Activated T-cell treated with anti-CD3 and anti-CD28 coated beads, Interleukin-2, amount 50 U/mL, for 72 hours (primary cell): ENCODE results near the gene GPR17. TPM values are rescaled to one million over a fixed set of nuclear protein-coding genes. Genes with fewer than 3 reads are reported as not detected.

Experiments used
- ATAC-seq, 2 donors: fragments of 150-1000 bp; cut with Tn5 transposase; replicated peaks in 1 of 2; 2 replicates each; pipeline ENCODE4 v1.10.0; 2021; ENCODE audit warnings: moderate library complexity in 2 of 2, mild to moderate bottlenecking in 1 of 2
- DNase-seq, 2 donors: peaks; one replicate each; pipeline ENCODE4 v3.0.0; 2021 to 2022; ENCODE audit warnings: mixed read lengths in 1 of 2
- H3K27ac Mint-ChIP-seq: one replicate; pipeline ENCODE4 v1.8.0; 2022; ENCODE audit warnings: mild to moderate bottlenecking, moderate library complexity, mixed read lengths
- H3K27me3 Mint-ChIP-seq: one replicate; pipeline ENCODE4 v1.8.0; 2022; ENCODE audit warnings: low read depth, mixed read lengths
- H3K36me3 Mint-ChIP-seq, 2 donors: one replicate each; pipeline ENCODE4 v1.8.0; 2022; ENCODE audit warnings: mixed read lengths in 2 of 2, mild to moderate bottlenecking in 1 of 2; ENCODE audit not compliant: insufficient read depth in 2 of 2
- H3K4me1 Mint-ChIP-seq: one replicate; pipeline ENCODE4 v1.8.0; 2022; ENCODE audit warnings: low read depth, mixed read lengths
- H3K4me3 Mint-ChIP-seq, 2 donors: one replicate each; pipeline ENCODE4 v1.8.0; 2022; ENCODE audit warnings: mild to moderate bottlenecking in 2 of 2, mixed read lengths in 2 of 2, moderate library complexity in 2 of 2
- H3K9me3 Mint-ChIP-seq, 2 donors: one replicate each; pipeline ENCODE4 v1.8.0; 2022; ENCODE audit warnings: mixed read lengths in 2 of 2
- total RNA-seq, 2 donors: library from RNA; stranded (reverse); gene quantifications; one replicate each; pipeline ENCODE4 v1.2.3, GENCODE V29; 2022

Gene GPR17
- total RNA-seq, 2 donors from 2014 or later = not detected

DNA sequence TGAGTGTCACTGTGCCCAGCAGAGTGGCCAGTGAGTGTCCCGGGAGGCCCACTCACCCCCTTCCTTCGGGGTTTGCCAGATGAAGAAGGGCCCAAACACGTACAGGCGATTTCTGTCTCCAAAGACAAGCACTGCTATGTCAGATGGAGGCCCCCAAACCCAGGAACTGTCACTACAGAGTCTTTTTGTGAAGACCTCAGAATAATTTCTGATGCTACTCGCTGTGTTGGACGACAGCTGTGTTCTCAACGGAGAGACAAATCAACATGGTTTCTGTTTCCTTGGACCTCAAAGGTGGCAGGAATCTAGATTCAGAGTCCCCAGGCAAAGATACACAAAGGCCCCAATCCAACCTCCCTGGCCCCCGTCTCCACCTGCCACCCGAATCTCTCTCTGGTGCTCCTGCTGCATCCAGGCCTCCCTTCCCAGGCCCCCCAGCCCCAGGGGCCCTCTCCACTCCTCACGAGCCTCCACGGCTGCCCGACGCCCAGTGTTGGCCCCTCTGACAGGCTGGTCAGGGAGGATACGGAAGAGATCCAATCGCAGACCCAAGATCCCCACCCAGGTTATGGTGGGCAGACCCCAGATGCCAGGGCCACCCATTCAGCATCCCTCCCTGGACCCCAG lies 2.4 kb upstream of the GPR17 start:
- Mint-ChIP-seq H3K9me3 (no peaks in the 10 kb centered on the region), H3K36me3 (no peaks in the 10 kb centered on the region), H3K4me1 (peaks cover 28% of the 10 kb centered on the region), H3K4me3 (no peak overlapping the region), H3K27me3 (no peaks in the 10 kb centered on the region), H3K27ac (no peak overlapping the region)
- ATAC-seq = no peak
- DNase-seq = no peak

DNA sequence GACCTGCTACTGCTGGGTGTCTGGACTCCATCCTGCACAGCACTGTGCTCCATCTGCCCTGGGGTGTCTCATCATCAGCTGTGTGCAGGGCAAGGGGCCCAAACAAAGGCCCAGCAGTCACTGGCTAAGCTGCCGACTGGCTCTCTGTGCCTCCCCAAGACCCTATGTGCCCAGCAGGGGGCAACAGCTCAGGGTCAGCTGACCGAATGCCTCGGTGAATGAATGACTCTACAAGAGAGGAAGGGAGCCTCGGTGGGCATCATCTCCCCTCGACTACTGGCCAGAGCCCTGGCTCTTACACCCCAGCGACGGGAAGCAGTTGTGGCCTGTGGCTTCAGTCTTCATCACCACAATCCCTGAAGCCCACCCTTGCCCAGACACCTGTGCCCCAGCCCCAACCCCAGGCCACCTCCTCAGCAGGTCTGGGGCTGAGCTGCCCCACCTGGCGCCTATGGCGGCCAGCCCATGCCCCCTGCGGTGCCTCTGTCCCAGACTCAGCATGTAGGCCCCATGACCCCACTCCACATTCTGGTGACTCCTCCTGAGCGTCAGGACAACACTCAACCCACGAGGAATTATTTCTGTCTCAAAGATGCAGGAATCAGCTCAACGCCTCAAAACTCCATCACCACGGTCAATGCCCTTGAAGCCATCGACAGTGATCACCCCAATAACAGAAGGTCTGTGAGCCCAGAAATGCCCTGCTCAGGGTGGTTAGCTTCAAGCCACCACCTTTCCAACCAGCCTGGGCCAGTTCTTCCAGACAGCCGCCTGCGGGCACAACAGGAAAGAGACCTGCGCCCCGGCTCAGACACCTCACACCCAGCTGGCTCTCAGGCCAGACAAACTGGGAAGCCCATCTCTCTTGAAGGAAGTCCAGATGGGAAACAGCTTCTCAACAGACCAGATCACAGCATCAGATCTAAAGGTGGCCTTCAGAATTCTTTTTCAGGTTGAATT lies 1.6 kb upstream of the GPR17 start:
- Mint-ChIP-seq H3K36me3 (no peaks in the 10 kb centered on the region), H3K27me3 (no peaks in the 10 kb centered on the region), H3K27ac (no peak overlapping the region), H3K9me3 (no peaks in the 10 kb centered on the region), H3K4me3 (no peak overlapping the region), H3K4me1 (peaks cover 27% of the 10 kb centered on the region)
- no peak for ATAC-seq
- DNase-seq = no peak

DNA sequence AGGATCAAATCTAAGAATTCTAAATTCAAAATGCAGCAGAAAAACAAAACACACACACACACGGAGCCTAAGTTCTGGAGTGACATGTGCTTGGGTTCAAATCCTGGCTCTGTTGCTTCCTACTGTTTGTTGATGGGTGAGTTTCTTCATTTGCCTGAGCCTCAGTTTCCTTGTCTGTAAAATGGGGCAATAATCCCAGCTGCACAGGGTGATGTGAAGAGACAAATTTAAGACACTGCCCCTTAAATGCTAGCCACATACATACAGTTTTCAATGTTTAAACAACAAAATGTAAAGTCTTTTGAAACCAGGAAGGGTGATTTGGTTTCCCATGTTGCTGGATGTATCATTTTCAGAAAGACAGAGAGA lies 943 bp upstream of the GPR17 start:
- Mint-ChIP-seq H3K9me3 (no peaks in the 10 kb centered on the region), H3K36me3 (no peaks in the 10 kb centered on the region), H3K27me3 (no peaks in the 10 kb centered on the region), H3K27ac (no peak overlapping the region), H3K4me1 (peaks cover 28% of the 10 kb centered on the region), H3K4me3 (no peak overlapping the region)
- DNase-seq (no peak), ATAC-seq (no peak)

DNA sequence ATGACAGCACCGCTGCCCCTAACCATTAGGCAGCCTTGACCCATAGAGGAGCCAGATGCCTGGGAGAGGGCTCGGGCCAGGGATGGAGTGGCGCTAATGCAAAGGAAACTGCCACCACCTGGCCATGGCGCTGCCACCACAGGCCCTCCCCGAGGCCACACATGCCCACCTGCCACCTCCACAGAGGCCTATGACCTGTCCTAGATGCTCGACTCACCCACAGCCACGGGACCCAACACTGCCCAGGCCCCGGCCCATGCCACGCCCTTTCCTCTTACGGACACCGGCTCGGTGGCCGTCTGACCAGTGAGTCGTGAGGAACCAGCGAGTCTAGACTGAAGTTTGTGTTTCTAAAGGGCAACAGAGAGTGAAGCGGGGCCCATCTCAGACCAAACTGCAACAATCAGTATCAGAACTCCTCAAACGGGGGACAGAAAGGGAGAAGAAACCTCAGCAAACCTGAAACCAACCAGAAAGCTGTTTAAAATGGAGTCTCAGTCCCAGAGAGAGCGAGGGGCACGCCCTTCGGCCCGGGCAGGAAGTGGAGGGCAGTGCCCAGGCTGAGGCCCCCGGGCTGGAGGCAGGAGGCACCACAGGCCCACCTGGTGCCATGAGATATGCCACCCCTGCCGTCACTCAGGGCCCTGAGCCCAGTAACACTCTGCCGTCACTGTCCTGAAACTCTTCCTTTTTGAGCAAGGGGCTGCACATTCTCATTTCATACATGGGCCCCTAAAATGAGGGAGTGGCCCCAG lies 711 bp downstream of the GPR17 start:
- DNase-seq = no peak
- ATAC-seq = no peak
- Mint-ChIP-seq H3K27me3 (no peaks in the 10 kb centered on the region), H3K27ac (no peak overlapping the region), H3K4me1 (peaks cover 20% of the 10 kb centered on the region), H3K36me3 (no peaks in the 10 kb centered on the region), H3K9me3 (no peaks in the 10 kb centered on the region), H3K4me3 (no peak overlapping the region)

DNA sequence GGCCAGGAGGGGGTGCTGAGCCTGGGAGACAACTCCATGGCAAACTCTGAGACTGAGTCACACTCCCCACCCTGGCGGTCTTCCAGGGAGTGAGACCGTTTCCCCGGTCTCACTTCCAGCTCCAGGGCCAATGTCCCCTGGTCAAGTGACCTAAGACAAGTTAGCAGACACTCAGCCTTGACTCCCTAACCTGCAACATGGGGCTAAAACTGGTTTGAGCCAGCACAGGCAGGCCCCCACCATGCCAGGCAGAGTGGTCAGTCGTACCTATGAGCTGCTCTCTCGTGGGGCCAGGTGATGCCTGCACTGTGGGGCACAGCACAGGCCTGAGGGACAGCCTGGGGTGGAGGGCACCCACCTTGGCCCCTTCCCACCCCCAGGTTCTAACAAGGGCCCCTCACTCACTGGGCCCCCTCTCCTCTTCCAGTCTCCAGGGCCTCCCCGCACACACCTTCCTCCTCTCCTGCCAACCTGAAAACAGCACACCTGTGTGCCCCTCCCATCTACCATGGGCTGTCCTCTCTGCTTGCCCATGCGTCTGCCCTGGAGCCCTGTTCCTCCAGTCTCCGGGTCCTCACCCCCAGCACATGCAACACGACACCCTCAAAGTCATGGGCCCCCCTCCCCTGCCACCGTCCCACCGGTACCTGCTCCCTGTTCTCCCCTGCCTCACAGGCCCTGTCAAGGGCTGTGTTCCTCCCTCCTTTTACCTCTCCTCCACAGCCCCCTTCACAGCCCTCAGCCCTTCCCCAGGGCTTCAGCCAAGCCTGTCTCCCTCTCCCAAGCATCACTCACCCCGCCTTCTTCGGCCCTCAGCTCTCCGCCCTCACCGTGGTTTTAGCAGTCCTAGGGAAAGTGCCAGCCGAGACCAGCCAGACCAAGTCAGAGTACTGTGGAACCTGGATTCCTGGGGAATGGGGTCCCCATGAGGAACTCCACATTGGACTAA lies 1.6 kb downstream of the GPR17 start:
- H3K36me3 Mint-ChIP-seq = no peaks in the 10 kb centered on the region
- no peaks in the 10 kb centered on the region for H3K27me3 Mint-ChIP-seq
- no peak for ATAC-seq

DNA sequence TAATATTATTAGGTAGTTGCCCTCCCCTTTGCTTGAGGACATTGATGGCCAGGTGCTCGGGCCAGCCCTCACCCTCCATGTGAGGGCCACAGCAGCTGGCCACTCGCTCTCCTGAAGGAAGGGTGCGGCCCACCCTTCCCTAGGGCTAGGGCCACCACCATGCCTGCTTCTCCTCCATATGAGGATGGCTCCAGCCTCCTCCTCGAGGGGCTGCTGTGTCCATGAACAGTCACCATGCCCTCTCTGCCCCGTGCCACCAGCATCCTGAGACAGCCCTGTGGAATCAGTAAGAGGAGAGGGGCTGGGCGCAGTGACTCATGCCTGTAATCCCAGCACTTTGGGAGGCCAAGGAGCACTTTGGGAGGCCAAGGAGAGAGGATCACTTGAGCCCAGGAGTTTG lies 2.4 kb downstream of the GPR17 start:
- Mint-ChIP-seq H3K9me3 (no peaks in the 10 kb centered on the region), H3K27me3 (no peaks in the 10 kb centered on the region), H3K36me3 (no peaks in the 10 kb centered on the region), H3K4me3 (no peak overlapping the region), H3K27ac (no peak overlapping the region), H3K4me1 (peaks cover 20% of the 10 kb centered on the region)
- DNase-seq (no peak), ATAC-seq (no peak)

More for the DNA sequence above, 1.6 kb downstream of the GPR17 start:
- no peak overlapping the region for H3K27ac Mint-ChIP-seq
- no peak overlapping the region for H3K4me3 Mint-ChIP-seq
- H3K4me1 Mint-ChIP-seq = peaks cover 20% of the 10 kb centered on the region
- DNase-seq = no peak
- no peaks in the 10 kb centered on the region for H3K9me3 Mint-ChIP-seq

DNA sequence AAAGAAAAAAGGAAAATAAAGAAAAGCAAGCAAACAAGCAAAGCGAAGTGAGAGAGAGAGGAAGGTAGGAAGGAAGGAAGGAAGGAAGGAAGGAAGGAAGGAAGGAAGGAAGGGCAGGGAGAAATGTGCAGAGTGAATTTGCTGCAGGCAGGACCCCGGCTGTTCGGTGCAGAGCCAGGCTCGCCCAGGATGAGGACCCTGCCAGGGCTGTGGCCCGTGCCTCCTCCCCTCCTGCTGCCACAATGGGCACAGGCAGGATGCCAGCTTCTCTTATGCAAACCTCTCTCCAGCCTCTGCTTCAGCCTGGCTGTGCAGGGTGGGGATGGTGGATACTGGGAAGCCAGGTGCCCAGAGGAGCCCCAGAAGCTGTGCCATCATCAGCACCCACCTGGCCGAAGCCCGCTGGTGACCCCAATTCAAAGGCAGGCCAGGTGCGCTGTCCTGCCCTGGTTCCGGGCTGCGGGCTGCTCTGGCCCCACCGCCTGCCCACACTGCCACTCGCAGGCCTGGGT lies 3.2 kb downstream of the GPR17 start:
- Mint-ChIP-seq H3K9me3 (no peaks in the 10 kb centered on the region), H3K27ac (no peak overlapping the region), H3K4me1 (peaks cover 16% of the 10 kb centered on the region), H3K36me3 (no peaks in the 10 kb centered on the region), H3K4me3 (no peak overlapping the region), H3K27me3 (no peaks in the 10 kb centered on the region)
- peak; percentile 28 to 31 for ATAC-seq
- no peak for DNase-seq

DNA sequence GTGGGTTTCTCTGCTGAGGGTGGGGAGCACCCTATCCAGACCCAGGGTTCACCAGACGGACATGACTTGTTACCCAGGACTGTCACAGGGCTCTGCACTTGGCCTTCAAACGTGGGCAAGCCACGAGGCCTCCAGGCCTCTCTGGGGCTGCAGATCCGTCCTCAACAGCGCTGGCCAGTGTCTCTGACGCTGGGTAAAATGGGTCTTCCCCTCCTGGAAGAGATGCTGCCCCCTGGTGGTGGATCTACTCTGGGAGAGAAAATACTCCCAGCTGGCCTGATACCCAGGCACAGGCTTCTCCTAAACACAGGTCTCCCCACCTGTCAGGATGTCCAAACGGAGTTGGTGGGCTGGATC lies 3.7 kb downstream of the GPR17 start:
- DNase-seq = peak; percentile 89 to 90
- H3K4me3 Mint-ChIP-seq = peak overlapping the region; percentile 42 to 62
- peaks cover 15% of the 10 kb centered on the region for H3K4me1 Mint-ChIP-seq
- no peaks in the 10 kb centered on the region for H3K9me3 Mint-ChIP-seq
- ATAC-seq = peak; percentile 82 to 83
- no peaks in the 10 kb centered on the region for H3K27me3 Mint-ChIP-seq
- H3K36me3 Mint-ChIP-seq = no peaks in the 10 kb centered on the region
- no peak overlapping the region for H3K27ac Mint-ChIP-seq

DNA sequence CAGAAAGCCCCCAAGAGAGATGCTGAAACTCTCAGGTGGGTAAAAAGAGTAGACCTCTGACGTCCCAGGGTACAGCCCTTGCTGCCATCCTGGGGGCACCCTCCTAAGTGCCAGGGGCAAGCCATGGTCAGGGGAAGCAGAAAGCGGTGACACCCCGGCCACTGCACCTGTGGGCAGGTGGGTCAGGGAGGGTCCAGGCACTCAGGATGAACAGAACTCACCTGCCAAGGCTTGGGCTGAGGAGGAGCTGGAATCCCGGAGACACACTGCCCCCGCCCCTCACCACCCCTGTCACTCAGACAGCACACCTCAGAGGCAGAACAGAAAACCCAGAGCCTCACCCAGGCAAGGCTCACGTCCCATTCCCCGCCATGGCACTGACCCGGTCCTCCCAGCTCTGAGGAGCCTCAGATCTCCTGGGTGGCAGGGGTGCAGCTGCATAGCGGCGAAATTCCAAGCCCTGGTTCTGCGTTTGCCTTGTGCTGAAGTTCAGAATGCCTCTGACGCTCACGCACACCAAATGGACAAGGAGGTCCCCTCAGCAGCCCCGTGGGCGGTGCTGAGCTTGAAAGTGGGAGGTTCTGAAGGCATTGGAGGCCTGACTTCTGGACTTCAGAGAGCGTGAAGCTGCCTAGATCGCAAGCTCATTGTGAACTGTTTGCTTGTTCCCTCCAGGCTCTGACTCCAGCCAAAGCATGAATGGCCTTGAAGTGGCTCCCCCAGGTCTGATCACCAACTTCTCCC lies 4.3 kb downstream of the GPR17 start:
- no peaks in the 10 kb centered on the region for H3K36me3 Mint-ChIP-seq
- no peak overlapping the region for H3K27ac Mint-ChIP-seq
- DNase-seq (no peak), ATAC-seq (peak; percentile 9 to 12)
- H3K4me1 Mint-ChIP-seq = peaks cover 15% of the 10 kb centered on the region
- no peaks in the 10 kb centered on the region for H3K27me3 Mint-ChIP-seq
- H3K9me3 Mint-ChIP-seq = no peaks in the 10 kb centered on the region
- H3K4me3 Mint-ChIP-seq = no peak overlapping the region

DNA sequence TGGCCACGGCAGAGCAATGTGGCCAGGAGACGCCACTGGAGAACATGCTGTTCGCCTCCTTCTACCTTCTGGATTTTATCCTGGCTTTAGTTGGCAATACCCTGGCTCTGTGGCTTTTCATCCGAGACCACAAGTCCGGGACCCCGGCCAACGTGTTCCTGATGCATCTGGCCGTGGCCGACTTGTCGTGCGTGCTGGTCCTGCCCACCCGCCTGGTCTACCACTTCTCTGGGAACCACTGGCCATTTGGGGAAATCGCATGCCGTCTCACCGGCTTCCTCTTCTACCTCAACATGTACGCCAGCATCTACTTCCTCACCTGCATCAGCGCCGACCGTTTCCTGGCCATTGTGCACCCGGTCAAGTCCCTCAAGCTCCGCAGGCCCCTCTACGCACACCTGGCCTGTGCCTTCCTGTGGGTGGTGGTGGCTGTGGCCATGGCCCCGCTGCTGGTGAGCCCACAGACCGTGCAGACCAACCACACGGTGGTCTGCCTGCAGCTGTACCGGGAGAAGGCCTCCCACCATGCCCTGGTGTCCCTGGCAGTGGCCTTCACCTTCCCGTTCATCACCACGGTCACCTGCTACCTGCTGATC lies 4.9 kb downstream of the GPR17 start:
- Mint-ChIP-seq H3K36me3 (no peaks in the 10 kb centered on the region), H3K27ac (no peak overlapping the region), H3K27me3 (no peaks in the 10 kb centered on the region), H3K4me3 (no peak overlapping the region), H3K4me1 (peaks cover 15% of the 10 kb centered on the region), H3K9me3 (no peaks in the 10 kb centered on the region)
- ATAC-seq (no peak), DNase-seq (no peak)

DNA sequence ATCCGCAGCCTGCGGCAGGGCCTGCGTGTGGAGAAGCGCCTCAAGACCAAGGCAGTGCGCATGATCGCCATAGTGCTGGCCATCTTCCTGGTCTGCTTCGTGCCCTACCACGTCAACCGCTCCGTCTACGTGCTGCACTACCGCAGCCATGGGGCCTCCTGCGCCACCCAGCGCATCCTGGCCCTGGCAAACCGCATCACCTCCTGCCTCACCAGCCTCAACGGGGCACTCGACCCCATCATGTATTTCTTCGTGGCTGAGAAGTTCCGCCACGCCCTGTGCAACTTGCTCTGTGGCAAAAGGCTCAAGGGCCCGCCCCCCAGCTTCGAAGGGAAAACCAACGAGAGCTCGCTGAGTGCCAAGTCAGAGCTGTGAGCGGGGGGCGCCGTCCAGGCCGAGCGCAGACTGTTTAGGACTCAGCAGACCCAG lies 5.4 kb downstream of the GPR17 start:
- H3K27ac Mint-ChIP-seq = no peak overlapping the region
- ATAC-seq (no peak), DNase-seq (no peak)
- no peaks in the 10 kb centered on the region for H3K9me3 Mint-ChIP-seq
- no peak overlapping the region for H3K4me3 Mint-ChIP-seq
- H3K36me3 Mint-ChIP-seq = no peaks in the 10 kb centered on the region
- H3K4me1 Mint-ChIP-seq = peaks cover 15% of the 10 kb centered on the region
- no peaks in the 10 kb centered on the region for H3K27me3 Mint-ChIP-seq
